Right cardiac atrium (tissue), 5 donors: Measurements from ENCODE around the gene FOLR2. TPM values are rescaled to one million over a fixed set of nuclear protein-coding genes. Genes with fewer than 3 reads are reported as not detected.

ENCODE experiments used
- ATAC-seq, 2 donors: fragments of 200-7000 bp; cut with Tn5 transposase; one replicate each; pipeline versions ENCODE4 v1.8.0 to v1.9.1; 2020; ENCODE audit warnings: moderate library complexity in 2 of 2, mild to moderate bottlenecking in 1 of 2
- DNase-seq, 3 donors: peaks; one replicate each; pipeline ENCODE4 v3.0.0-alpha.2; 2020
- H3K27ac ChIP-seq: one replicate; pipeline ENCODE4 v1.5.1; 2013; ENCODE audit warnings: mild to moderate bottlenecking, low read length, control low read depth, moderate library complexity
- H3K27me3 ChIP-seq: one replicate; pipeline ENCODE4 v1.6.1; 2013; ENCODE audit not compliant: control insufficient read depth, insufficient read depth
- H3K4me1 ChIP-seq: one replicate; pipeline ENCODE4 v1.6.1; 2013; ENCODE audit warnings: low read length; ENCODE audit not compliant: control insufficient read depth, insufficient read depth
- H3K4me3 ChIP-seq: one replicate; pipeline ENCODE4 v1.5.1; 2013; ENCODE audit warnings: low read length, control low read depth
- H3K9me3 ChIP-seq: one replicate; pipeline ENCODE4 v1.6.1; 2013; ENCODE audit warnings: low read length; ENCODE audit not compliant: control insufficient read depth
- WGBS: extraction: QIAGEN DNeasy Blood & Tissue Kit; methylation state at CpG from one replicate; pipeline ENCODE4 v1.1.7; 2013; 5-methylcytosine and 5-hydroxymethylcytosine counted together
- intact Hi-C, 4 donors: fragments of 100-400 bp; cut with DNase I; formaldehyde crosslinking; loops; one replicate each; pipeline versions ENCODE4 v1.11.0 to v1.14.0; 2022 to 2023
- polyA plus RNA-seq: library from polyadenylated mRNA; stranded (reverse); fragments of 200-250 nt; gene quantifications from one replicate; pipeline ENCODE4 v1.2.3, GENCODE V29; 2013
- total RNA-seq, 4 donors: library from RNA; stranded (reverse); fragmentation: NEBNext Ultra II Directional; extraction: Animal tissue kit (Norgen Biotek cat#: 25700); gene quantifications; one replicate each; pipeline ENCODE4 v1.2.1, GENCODE V29; 2021
- donor health status: healthy with polysubstance abuse.
- donor health status: DM: no; HTN: yes; CAD: no.
- donor health status: DM: no; HTN: no; CAD: no.
- donor health status: DM: no; HTN: yes; CAD: no; lungs with severe emphysema.
- donor health status: DM: yes; HTN: yes; CAD: no.

Gene FOLR2
- total and polyA plus RNA-seq, 5 donors, result 11.9 to 41.2 (median 37.1) TPM

GRCh38 chr11:72244060-72244360 lies 27.4 kb downstream of the FOLR2 start, which contains the start of gene PHOX2A:
PHOX2A (minus strand) TSS chr11:72244176; CDS start chr11:72244004, 172 bp downstream.
- Histone ChIP-seq H3K4me3 (peak within 1 kb of the TSS; percentile 33), H3K27ac (no peak within 1 kb of the TSS), H3K27me3 (no peaks in the 10 kb centered on the region), H3K4me1 (peaks cover 7% of the 10 kb centered on the region), H3K9me3 (no peaks in the 10 kb centered on the region)
- intact Hi-C loops, result no loop called here
- ATAC-seq (no peak), DNase-seq (peak in 1 of 3 donors; percentile 14)
- WGBS, result 2% methylated on average over 37 of the region's 37 CpGs

DNA sequence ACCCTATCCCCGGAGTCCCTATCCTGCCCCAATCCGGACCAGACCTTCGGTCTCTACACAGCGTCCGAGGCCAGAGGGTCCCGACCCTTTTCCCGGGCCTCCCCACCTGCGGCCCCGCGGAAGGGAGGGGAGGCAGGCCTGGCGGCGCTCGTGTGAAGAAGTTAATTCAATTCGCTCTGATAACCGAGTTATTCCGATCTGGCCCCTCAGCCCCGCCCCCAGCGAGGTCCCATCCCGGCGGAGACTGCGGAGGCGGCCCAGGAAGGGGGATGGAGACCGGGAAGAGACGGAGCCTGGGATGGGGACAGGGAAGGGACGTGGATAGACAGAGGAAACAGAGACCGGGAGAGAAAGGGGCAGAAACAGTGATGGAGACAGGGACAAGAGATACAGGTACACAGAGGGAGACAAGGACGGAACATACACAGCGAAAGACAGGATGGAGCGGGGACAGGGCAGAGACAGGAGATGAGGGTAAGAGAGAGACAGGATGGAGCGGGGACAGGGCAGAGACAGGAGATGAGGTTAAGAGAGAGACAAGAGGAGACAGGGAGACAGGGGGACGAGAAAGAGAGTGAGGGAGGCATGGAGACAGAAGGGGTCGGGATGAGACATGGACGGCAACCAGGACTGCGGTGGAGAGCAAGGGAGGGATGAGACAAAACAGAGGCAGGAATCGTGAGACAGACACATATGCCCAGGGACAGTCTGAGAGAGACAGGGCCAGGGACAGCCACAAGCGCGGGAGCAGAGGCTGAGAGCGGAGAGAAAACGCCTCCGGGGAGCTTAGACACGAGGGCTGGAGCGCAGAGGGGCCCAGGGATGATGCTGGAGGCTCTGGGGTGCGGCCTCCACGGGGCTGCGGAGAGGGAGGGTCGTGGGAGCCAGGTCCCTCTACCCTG lies 28.0 kb downstream of the FOLR2 start:
- intact Hi-C loops, result no loop called here
- peak in 1 of 3 donors; percentile 19 for DNase-seq
- Histone ChIP-seq H3K4me1 (peaks cover 2% of the 10 kb centered on the region), H3K9me3 (no peaks in the 10 kb centered on the region), H3K27me3 (no peaks in the 10 kb centered on the region), H3K4me3 (peak overlapping the region; percentile 33), H3K27ac (no peak overlapping the region)
- no peak for ATAC-seq
- 6% methylated on average over 46 of the region's 46 CpGs for WGBS

DNA sequence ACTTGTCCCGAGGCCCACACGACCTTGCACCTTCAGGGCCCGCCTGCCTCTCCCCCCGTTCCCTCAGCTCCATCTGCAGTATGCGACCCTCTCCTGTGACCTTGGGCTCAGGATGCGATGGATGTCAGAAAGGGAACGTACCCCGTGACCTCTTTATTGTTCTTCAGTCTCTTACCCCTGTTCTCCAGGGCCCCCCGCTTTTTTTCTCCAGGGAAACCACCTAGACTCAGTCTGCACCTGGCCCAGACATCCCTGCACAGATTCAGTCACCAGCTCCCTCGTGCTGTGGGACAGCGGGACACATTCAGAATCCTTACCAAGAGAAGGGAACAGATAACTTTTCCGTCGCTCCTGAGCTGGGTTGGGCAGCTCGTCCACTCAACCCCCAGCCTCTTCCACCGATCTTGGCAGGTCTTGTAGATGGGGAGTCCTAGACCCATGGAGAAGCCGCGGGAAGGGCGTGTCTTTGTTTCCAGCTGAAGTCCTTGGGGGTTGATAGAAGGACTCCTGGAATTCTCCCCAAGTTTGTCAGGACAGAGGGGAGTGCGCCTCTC lies 28.7 kb downstream of the FOLR2 start:
- Histone ChIP-seq H3K4me1 (peaks cover 2% of the 10 kb centered on the region), H3K9me3 (no peaks in the 10 kb centered on the region), H3K27me3 (no peaks in the 10 kb centered on the region), H3K4me3 (no peak overlapping the region), H3K27ac (no peak overlapping the region)
- no peak for DNase-seq
- WGBS, result 14% methylated on average over 19 of the region's 19 CpGs
- intact Hi-C loops, result no loop called here
- no peak for ATAC-seq

DNA sequence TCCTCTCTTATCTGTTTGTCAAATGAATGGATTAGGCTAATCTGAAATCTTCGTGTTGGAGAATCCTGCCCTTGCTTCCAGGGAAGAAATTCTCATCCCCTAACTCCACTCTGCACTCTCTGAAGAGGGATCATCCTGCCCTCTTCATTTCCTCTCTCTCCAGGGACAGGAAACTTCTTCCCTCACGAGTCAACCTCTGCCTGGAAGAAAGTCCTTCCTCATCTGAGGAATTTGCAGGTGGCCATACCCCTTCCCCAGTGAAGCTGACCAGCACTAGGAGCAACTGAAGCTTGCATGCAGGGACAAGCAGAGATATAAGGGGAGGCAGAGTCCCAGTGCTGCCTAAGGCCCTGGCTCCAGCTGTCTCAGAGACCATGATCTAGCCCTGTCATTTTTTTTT lies 31.0 kb downstream of the FOLR2 start:
- Histone ChIP-seq H3K4me1 (no peaks in the 10 kb centered on the region), H3K9me3 (no peaks in the 10 kb centered on the region), H3K27me3 (no peaks in the 10 kb centered on the region), H3K4me3 (no peak overlapping the region), H3K27ac (no peak overlapping the region)
- WGBS, result 33% methylated on average over 2 of the region's 2 CpGs
- DNase-seq, result no peak
- no peak for ATAC-seq
- intact Hi-C loops, result no loop called here

- 89% methylated on average over 5 of the region's 5 CpGs for WGBS
- Histone ChIP-seq H3K27ac (no peak overlapping the region), H3K4me1 (no peaks in the 10 kb centered on the region), H3K27me3 (no peaks in the 10 kb centered on the region), H3K4me3 (no peak overlapping the region), H3K9me3 (no peaks in the 10 kb centered on the region)
- intact Hi-C loops, result no loop called here
- no peak for ATAC-seq
- no peak for DNase-seq
Observed at GRCh38 chr11:72249961-72250360, 33.4 kb downstream of the FOLR2 start.

DNA sequence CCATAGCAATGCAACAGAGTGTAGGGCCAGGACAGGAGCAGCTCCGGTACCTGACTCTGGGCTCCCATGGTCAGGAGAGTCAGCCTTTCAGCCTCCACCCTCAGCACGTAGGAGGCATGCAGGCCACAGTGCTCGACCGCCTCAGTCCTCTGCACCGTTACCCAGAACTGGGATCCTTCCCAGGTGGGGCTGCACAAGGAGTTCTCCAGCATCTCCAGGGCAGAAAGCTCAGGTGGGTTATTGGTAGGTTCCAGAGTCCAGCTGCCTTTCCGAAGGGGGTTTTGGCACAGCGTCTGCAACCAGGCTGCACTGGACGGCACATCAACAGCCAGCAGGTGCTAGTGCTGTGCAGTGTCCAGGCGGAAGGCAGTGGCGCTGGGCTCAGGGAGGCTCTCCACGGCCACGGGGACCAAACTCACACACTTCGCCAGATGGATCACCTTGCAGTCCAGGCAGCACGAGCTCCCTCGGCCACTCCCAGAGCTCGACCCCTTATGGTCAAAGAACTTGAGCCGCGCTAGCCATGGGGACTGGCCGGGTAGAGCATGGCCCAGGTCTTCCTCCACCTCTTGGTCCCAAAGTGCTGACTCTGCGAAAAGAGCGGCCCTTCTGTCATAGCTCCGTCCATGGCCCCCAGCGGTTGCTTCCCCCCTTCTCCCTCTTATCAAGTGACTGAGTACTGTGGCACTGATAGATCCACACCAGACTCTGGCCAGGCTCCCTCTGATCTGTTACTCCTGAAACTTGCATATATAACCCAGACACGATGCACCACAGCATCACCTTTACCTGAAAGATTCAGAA lies 34.3 kb downstream of the FOLR2 start:
- Histone ChIP-seq H3K4me1 (no peaks in the 10 kb centered on the region), H3K27ac (no peak overlapping the region), H3K9me3 (no peaks in the 10 kb centered on the region), H3K27me3 (no peaks in the 10 kb centered on the region), H3K4me3 (no peak overlapping the region)
- ATAC-seq (no peak), DNase-seq (no peak)
- intact Hi-C loops, result no loop called here
- WGBS, result 79% methylated on average over 24 of the region's 24 CpGs

GRCh38 chr11:72251614-72252013 lies 35.0 kb downstream of the FOLR2 start:
- no peak for DNase-seq
- H3K4me1 ChIP-seq, result no peaks in the 10 kb centered on the region
- no peak for ATAC-seq
- H3K27me3 ChIP-seq, result no peaks in the 10 kb centered on the region
- 68% methylated on average over 5 of the region's 5 CpGs for WGBS
- no peaks in the 10 kb centered on the region for H3K9me3 ChIP-seq
- no peak overlapping the region for H3K4me3 ChIP-seq
- H3K27ac ChIP-seq, result no peak overlapping the region
- intact Hi-C loops, result no loop called here

- WGBS, result 95% methylated on average over 3 of the region's 3 CpGs
- intact Hi-C loops, result no loop called here
- no peaks in the 10 kb centered on the region for H3K9me3 ChIP-seq
- no peaks in the 10 kb centered on the region for H3K4me1 ChIP-seq
- no peak overlapping the region for H3K4me3 ChIP-seq
- DNase-seq (no peak), ATAC-seq (no peak)
- no peaks in the 10 kb centered on the region for H3K27me3 ChIP-seq
- no peak overlapping the region for H3K27ac ChIP-seq
Observed at GRCh38 chr11:72253392-72253791, 36.8 kb downstream of the FOLR2 start.

DNA sequence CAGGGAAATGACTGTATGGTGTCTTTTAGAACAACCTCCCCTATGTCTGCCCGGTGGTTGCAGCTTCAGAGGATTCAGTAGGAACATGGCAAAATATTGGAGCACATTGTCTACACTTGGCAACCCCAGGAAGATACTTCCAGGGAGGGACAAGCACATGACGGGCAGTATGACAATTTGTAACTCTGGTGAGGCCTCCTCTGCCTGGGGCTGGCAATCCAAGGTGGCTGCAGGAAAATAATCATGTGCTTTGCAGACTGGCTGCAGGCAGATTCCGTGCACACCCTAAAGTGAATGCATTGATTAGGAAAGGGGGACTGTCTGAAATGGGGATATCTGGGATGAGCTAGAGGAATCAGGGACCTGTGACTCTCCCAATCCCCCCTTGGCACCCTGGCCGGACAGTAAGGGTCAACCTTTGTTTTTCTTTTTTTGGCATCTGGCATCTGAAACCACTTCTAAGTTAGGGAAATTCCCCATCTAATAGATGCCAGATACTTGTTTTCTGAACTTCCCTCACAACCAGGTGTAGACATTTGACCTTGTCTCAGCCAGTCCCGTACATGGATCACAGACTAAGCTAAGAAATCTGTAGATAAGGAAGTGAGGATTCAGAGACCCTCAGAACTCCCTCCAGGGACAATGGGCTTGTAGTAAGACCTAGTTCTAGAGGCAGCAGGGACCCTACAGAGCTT lies 37.9 kb downstream of the FOLR2 start:
- no peak for DNase-seq

DNA sequence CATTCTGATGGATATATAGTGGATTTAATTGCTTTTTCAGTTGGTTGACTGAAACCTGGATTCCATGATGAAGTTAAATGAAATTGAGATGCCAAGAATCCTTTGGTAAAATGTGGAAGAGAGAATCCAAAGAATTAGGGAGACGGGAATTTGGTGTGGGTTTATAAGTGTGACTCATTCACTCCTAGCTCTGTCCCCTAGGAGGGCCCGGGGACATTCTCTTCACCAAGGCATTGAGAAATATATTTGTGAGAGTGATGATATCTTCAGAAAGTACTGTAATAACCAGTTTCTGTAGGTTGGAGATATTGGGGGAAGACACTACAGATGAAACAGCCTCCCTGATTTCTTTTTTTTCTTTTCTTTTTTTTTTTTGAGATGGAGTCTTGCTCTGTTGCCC lies 41.0 kb downstream of the FOLR2 start:
- ATAC-seq (no peak), DNase-seq (no peak)
- H3K9me3 ChIP-seq, result no peaks in the 10 kb centered on the region
- no peak overlapping the region for H3K4me3 ChIP-seq
- 87% methylated on average over 2 of the region's 2 CpGs for WGBS
- H3K27ac ChIP-seq, result no peak overlapping the region
- no peaks in the 10 kb centered on the region for H3K4me1 ChIP-seq
- intact Hi-C loops, result no loop called here
- no peaks in the 10 kb centered on the region for H3K27me3 ChIP-seq

More for the DNA sequence above, 37.9 kb downstream of the FOLR2 start:
- intact Hi-C loops, result no loop called here
- no peak overlapping the region for H3K4me3 ChIP-seq
- no peak for ATAC-seq
- no peaks in the 10 kb centered on the region for H3K4me1 ChIP-seq
- 81% methylated on average over 5 of the region's 5 CpGs for WGBS
- no peak overlapping the region for H3K27ac ChIP-seq
- H3K27me3 ChIP-seq, result no peaks in the 10 kb centered on the region
- no peaks in the 10 kb centered on the region for H3K9me3 ChIP-seq
